SK-MEL-5 (cell line): Measurements from ENCODE around the gene AATK. TPM values are rescaled to one million over a fixed set of nuclear protein-coding genes. Genes with fewer than 3 reads are reported as not detected.
"Not testable (repeated sequence)": the region's sequence is repeated elsewhere in the genome, so short reads cannot be mapped to it uniquely, and the experiment has no call there.

Experiments
- DNase-seq: peaks from one replicate; pipeline ENCODE4 v3.0.0-alpha.2; 2016; ENCODE audit warnings: low read depth, low spot score
- in situ Hi-C: cut with HindIII; loops from 2 replicates; pipeline ENCODE4 v1.10.0; 2016; ENCODE audit warnings: low sequenced_read_pairs, high pct_unique_total_duplicates, low pct_unique_long_range_greater_than_20kb
- total RNA-seq: library from RNA; depleted of rRNA; stranded (reverse); fragments of >200 nt; shearing (Covaris generic); gene quantifications from 2 replicates; pipeline ENCODE4 v1.2.3, GENCODE V29; 2014

The AATK gene
- total RNA-seq, 1 experiment from 2014 or later: 6.9 TPM

GRCh38 chr17:81082177-81083073 lies 83.6 kb downstream of the AATK start:
- no peak for DNase-seq
- in situ Hi-C loops: no loop called here

- DNase-seq: no peak
- in situ Hi-C loops: no loop called here
These were observed 84.5 kb downstream of the AATK start for GRCh38 chr17:81081222-81082176.

DNA sequence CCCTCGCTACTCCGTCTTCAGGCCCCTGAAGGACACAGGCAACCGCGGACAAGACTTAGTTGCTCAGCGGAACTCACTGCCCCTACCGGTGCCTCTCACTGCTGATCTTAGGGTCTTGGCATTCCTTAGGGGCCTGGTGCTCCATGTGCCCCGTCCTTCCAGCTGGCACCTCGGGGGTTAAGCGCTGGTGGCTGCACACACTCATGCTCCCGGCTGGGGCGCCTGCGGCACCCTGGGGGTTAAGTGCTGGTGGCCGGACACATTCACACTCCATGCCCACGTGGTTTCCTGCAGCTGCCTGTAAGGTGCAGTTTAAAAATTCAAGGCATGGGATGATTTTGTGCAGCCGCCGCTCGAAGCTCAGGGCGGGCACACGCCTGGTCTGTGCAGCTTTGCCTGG lies 86.0 kb downstream of the AATK start:
- DNase-seq: no peak
- in situ Hi-C loops: no loop called here

- in situ Hi-C loops, DNase-seq: not testable (repeated sequence)
These were observed 87.8 kb downstream of the AATK start for GRCh38 chr17:81078026-81078913.

GRCh38 chr17:81076141-81076679 lies 89.8 kb downstream of the AATK start:
- DNase-seq: no peak
- in situ Hi-C loops: no loop called here

DNA sequence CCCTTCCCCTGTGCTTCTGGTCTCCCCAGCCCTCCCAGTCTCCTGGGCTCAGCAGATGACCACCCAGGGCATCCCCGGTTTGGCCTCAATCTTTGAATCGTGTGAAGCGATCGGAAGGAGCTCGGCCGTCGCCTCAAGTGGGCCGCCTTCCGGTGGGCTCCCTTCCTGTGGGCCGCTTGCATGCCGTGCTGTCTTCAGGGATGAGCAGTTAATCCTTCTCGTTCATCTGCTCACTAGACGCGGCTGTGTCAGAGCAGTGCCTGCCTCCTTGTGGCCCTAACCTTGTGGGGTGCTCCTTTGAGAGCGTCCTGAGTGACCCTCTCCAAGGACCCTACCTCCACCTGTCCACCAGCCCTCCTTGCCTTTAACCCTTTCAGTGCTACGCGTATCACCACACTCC lies 90.7 kb downstream of the AATK start:
- DNase-seq: no peak
- in situ Hi-C loops: no loop called here

DNA sequence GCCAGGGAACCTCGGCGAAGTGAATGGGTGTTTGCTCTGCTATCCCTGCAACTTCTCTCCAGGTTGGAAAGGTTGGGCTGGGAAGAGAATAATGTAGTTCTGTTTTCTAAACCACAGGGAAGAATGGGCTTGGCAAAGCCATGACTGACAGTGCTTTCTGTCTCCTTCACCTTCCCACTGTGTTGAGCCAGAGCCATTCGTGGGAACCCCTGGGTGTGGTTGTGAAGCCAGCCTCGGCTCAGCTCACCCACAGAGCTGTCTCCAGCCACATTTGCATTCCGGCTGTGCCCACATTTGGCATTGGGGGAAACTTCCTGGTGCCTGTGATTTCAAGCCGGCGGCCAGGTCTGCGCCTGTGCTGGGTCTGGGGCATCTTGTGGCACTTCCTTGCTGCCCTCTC lies 91.1 kb downstream of the AATK start:
- no peak for DNase-seq
- in situ Hi-C loops: no loop called here

- DNase-seq: no peak
- in situ Hi-C loops: no loop called here
These were observed 91.8 kb downstream of the AATK start for GRCh38 chr17:81073967-81074839.

DNA sequence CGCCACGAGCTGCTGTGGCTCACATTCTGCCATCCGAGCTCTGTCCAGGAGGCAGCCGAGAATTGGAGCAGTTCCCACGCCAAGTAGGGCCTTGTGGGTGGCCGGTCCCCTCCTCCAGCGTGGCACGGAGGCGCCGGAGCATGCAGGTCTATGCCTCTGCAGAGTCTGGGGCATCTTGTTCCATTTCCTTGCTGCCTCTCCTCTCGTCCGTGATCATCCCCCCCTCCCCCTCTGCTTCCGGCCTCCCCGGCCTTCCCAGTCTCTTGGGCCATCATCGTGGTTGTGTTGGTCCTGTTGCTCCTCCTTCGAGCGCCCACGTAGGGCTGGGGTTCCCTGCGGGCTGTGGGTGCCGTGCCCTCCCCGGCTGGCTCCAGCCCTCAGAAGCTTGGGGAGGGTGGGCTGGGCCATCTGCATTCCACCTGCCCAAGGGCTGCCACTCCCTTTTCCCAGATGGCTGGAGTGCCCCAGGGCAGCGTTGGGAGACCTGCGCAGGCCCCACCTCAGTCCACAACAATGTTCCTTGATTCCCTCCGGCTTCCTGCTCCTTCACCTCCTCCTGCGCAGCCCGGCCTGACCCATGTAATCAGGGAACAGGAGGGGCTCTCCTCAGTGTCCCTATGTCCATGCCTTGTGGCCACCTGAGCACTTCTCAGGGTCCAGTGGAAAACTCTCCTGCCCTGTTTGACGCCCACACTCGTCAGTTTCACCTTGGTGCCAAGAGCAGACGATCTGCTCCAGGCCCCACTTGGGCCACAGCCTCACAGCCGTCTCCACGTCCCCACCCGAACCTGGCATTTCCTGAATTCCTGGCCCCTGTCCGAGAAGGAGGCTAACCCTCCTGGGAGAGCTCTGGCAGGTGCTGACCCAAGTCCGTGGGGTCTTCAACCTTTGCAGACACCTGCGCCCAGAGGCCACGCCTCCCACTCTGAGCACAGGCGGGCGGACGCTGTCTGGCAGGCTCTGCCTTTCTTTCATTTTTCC lies 94.0 kb downstream of the AATK start:
- in situ Hi-C loops: no loop called here
- DNase-seq: no peak

DNA sequence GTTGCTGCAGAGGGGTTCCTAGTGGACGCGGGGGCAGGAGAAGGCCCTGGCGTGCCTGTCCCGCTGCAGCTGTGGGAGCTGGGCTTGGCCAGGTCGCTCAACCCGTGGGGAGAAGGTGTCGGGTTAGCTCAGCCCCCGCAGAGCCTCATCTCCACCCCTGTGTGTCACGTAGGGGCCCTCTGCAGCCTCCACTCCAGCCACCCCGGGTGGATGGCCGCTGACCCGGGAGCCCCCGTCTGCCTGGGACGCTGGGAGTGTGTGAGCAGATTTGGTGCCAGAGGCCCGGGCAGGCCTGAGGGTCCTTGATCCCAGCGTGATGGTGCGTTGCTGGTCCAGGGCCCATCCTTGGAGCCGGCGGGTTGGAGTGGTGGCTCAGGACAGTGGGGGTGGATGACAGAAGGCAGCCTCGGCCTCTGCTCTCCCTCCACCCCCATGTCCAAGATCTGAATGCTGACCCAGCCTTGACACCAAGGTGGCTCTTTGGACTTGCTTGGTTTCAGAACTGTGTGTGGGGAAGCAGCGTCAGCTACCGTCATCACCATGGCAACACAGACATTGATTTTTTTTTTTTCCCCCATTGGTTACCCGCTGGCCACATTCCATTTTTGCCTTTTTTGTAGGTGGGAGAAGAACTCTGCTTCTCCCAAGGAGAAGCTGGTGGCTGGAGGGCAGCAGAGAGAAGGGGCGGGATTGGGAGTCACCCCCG lies 95.3 kb downstream of the AATK start:
- no peak for DNase-seq
- in situ Hi-C loops: no loop called here

- no peak for DNase-seq
- in situ Hi-C loops: no loop called here
These were observed 96.8 kb downstream of the AATK start for GRCh38 chr17:81069135-81069645.

- DNase-seq: no peak
- in situ Hi-C loops: no loop called here
These were observed 97.4 kb downstream of the AATK start for GRCh38 chr17:81068411-81069134.

GRCh38 chr17:81067391-81067811 lies 98.6 kb downstream of the AATK start:
- no peak for DNase-seq
- in situ Hi-C loops: no loop called here
